Sigmoid colon (tissue), 4 donors: ENCODE measurements around the gene L2HGDH.

Experiments
- CTCF ChIP-seq, 4 experiments: fragments of 450-650 bp in 3 of 4; fragments of 200-600 bp in 1 of 4; IDR thresholded peaks; one replicate each; pipeline ENCODE4 v1.5.1; 2016 to 2019; ENCODE audit warnings: antibody characterized with exemption in 4 of 4, mild to moderate bottlenecking in 3 of 4, moderate library complexity in 2 of 4
- EP300 ChIP-seq, 4 donors: sonication (generic); formaldehyde crosslinking; IDR thresholded peaks; one replicate each; pipeline ENCODE4 v1.6.1; 2017; ENCODE audit warnings: antibody characterized with exemption in 4 of 4
- POLR2A ChIP-seq, 2 donors: fragments of 450-650 bp; IDR thresholded peaks; one replicate each; pipeline ENCODE4 v1.6.1; 2016; ENCODE audit warnings: antibody characterized with exemption in 2 of 2, mild to moderate bottlenecking in 2 of 2, moderate library complexity in 2 of 2
- POLR2AphosphoS5 ChIP-seq, 4 donors: sonication (generic); formaldehyde crosslinking; IDR thresholded peaks; one replicate each; pipeline ENCODE4 v1.6.1; 2017; ENCODE audit warnings: antibody characterized with exemption in 4 of 4

DNA sequence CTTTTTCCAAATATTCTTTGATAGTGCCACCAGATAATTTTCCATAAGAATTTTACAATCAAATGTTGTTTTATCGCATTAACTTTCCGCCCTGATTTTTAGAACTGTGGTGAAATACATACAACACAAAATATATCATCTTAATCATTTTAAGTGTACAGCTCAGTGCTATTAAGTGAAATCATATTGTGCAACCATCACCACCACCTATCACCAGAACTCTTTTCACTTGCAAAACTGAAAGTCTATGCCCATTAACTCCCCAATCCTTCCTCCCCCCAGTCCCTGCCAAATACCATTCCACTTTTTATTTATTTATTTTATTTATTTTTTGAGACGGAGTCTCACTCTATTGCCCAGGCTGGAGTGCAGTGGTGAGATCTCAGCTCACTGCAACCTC, 48.1 kb upstream of the L2HGDH start:
- TF ChIP-seq CTCF (IDR thresholded peaks at IDR 0.05): no peak
- TF ChIP-seq EP300 (IDR thresholded peaks at IDR 0.05): no peak
- TF ChIP-seq POLR2A (IDR thresholded peaks at IDR 0.05): no peak
- no peak for TF ChIP-seq POLR2AphosphoS5 (IDR thresholded peaks at IDR 0.05)
